IPS-18c (cell line): ENCODE results near the gene LSP1.

ENCODE experiments used
- H3K4me3 ChIP-seq: 2 replicates; pipeline ENCODE4 v1.7.0; 2013; ENCODE audit warnings: low read depth, mild to moderate bottlenecking, low read length, moderate library complexity; ENCODE audit not compliant: insufficient read depth
- H3K9me3 ChIP-seq: one replicate; pipeline ENCODE4 v1.6.1; 2013; ENCODE audit warnings: mild to moderate bottlenecking, low read length, moderate library complexity; ENCODE audit not compliant: control insufficient read depth, insufficient read depth

The LSP1 gene

DNA sequence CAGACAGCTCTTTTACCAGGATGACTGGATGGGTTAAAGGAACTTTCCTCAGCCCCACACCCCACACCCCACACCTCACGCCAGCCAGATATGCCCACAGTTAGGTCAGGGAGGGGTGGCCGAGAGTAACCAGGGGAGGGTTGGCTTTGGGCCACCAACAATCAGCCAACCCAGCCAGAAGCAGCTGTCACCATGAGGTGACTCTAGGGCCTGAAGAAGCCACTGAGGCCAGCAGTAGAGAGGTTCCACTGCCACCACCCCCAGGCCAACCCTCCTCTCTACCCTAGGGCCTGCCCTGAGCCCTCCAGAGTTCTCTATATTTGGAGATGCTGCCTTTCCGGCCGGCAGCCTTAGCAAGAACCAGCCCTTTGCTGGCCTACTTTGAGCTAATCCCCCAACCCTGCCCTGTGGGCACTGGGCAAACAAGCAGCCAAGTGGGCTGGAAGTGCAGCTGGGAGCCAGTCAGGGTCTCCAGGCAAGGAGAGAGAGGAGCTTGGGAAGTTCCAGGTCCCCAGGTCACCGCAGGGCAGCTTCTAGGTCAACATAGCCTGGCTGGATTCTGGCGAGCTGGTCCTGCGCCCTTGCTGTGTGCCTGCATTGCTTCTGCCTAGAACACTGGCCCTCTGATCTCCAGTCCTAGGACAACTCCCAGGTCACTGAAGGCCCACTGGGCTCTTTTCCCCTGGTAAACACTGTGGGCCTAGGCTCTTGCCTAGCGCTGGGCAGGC, 30.1 kb upstream of the LSP1 start:
- H3K4me3 ChIP-seq: no peak overlapping the region
- H3K9me3 ChIP-seq: no peaks in the 10 kb centered on the region

DNA sequence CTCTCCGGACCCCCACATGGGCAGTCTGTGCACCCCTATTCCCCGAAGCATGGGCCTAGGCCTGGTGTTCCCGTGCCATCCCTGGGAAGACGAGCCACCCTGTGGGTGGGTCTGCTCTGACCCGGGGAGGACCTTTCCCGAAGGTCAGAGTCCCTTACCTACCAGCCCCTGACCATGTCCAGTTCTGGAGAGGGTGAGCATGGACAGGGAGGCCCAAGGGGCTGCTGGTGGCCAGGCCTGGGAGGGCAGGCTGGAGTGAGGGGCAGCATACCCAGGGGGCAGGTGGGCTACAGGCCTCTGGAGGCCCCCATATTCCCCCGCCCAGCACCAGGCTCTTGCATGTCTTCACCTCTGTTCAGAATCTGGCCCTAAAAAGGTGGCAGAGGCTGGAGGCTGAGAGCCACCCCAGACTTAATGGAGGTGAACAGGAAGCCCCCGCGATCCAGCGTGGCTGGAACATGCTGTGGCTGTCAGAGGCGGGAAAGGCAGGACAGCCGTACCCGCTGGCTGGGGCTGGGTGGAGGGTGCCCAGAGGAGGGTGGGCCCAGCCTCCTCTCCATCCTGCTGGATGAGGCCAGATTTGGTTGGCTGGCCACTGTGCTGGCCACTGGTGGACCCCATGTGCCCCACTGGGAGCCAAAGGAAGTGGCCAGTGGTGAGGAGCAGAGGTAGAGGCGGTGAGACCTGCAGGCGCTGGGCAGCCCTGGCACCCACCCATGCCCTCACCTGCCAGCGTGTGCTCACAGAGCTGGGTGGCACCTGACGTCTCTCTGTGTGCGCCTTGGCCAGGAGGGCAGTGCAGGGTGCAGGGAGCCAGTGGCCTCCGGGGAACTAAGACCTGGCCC, 29.3 kb upstream of the LSP1 start:
- no peak overlapping the region for H3K4me3 ChIP-seq

DNA sequence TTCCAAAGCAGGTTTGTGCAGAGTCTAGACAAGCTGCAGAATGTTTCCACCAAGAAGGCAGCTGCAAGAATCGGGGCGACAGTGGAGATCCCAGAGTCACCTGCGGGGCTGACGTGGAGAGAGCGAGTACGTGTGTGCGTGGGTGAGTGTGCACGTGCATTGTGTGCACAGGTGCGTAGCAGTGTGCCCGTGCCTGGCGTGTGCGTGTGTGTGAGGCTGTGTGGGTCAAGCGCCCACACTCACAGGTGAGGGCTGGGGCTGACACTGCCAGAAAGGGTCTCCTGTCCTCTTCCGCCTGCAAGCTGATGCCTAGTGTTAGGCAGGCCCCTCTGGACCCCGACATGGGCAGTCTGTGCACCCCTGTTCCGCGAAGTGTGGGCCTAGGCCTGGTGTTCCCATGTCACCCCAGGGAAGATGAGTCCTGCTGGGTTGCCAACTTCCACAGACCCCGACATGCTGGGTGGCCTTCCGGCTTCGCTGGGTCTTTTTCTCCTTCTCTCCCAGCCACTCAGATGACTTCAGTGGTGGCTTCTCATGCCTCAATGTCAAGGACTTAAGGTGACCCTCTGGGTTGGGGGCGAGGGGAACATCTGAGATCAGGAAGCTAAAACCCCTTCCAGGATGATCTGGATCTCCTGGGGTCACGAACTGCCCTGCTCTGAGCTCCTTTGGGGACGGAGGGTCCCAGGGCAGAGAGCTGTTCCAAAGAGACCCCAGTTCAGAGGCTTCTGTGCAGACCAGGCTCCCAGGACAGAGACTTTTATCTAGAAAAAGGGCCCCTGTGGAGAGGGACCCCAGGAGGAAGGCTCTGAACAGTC, 28.5 kb upstream of the LSP1 start:
- Histone ChIP-seq H3K4me3 (no peak overlapping the region), H3K9me3 (no peaks in the 10 kb centered on the region)

More for the DNA sequence above, 29.3 kb upstream of the LSP1 start:
- no peaks in the 10 kb centered on the region for H3K9me3 ChIP-seq

DNA sequence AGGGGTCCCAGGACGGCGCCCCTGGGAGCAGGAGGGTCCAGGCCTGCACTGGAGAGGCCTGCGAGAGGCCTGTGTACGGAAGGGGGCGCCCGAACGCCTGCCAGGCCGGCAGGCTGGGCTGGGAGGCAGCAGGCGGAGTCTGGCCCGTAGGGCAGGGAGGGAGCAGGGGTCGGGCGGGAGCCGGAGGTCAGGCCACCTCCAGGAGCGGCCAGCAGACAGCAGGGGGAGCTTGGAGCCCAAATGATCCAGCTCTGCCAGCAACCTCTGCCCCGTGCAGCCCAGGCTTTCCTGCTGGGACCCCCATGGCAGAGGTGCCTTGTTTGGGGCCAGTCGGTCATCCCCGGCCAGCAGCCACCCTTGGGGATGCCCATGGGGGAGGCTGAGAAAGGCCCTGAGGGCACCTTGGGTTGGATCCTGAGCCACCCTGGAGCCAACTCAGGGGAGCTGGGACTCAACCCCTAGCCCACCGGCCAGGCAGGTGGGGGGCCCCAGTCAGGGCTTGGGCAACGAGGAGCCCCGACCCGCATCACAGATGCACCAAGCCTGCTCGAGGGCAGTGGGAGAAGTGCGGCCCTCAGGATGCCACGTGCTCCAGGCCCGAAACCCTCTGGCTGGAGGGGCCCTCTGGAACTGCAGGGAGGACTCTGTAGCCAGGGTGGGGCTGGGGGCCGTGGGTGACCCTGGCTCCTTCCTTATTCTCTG, 27.7 kb upstream of the LSP1 start:
- Histone ChIP-seq H3K9me3 (no peaks in the 10 kb centered on the region), H3K4me3 (no peak overlapping the region)

DNA sequence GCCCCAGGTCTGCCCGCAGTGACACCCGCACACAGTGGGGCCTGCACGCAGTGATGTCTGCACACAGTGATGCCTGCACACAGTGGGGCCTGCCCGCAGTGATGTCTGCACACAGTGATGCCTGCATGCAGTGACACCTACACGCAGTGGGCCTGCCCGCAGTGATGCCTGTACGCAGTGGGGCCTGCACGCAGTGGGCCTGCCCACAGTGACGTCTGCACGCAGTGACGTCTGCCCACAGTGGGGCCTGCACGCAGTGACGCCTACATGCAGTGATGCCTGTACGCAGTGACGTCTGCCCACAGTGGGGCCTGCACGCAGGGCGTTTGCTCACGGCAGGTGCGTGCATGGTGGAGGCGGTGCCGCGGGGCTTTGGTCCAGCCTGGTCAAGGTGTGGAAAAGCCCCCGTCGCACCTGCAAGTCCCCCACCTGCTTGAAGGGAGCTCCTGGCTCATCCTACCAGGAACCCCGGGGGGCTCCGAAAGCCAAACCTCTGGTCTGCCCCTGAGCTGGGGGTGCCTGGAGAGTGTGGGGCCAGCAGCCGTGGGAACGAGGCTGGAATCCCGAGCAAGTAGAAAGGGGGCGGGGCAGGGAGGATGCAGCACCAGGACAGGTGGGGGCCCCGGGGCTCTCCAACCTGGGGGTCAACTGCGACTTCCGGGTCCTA, 27.0 kb upstream of the LSP1 start:
- no peak overlapping the region for H3K4me3 ChIP-seq
- H3K9me3 ChIP-seq: no peaks in the 10 kb centered on the region

DNA sequence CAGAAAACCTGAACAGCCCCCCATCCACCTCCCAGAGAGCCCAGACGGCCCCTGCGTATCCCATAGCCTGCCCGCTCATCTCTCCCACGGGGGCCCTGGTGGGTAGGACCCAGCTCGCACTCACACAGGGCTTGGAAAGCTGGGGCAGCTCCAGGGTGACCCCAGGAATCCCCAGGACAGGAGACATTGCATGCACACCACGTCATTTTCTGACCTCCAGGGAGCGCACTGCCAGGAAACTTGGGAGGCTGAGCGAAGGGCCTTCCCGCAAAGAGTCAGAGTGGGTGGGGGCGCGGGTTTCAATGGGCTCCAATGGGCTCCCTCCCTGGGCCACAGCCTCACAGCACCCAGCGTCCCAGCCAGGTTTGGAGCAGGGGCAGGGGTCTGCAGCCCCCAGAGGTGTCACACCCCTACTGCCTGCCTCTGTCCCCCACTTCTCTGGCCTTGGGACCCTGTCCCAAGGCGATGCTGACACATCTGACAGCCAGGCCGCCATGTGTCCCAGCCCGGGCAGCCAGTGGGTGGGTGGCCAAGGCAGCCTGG, 26.3 kb upstream of the LSP1 start:
- no peak overlapping the region for H3K4me3 ChIP-seq

DNA sequence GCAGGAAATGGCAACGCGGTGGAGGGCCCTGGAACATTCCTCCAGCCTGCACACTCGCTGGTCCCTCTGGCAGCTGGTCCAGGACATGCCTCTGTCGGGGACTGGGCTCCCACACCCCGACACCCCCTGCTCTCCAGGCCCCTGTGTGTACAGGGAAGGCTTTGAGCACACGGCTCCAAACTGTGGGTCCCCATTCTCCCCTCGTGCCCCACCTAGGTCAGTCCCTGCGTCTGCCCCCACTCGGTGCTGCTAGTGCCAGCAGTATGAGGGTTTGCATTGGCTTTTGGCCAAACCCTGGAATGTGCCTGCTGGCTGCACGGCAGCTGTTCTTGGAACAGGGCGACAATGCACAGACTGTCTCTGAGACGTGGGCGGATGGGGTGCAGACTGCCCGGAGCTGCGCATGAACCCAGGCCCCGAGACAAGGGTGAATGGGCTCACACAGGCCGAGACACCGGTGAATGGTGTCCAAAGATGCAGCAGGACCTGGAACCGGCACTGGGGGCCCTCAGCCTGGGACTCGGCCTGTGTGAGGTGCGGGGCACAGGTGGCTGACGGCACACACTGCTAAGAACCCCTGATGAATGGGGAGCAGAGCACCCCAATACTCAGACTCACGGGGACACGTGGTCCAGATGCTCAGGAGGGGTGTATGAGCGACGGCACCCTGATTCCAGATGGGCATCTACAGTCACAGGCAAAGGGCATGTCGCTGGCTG, 25.6 kb upstream of the LSP1 start:
- H3K4me3 ChIP-seq: no peak overlapping the region
- no peaks in the 10 kb centered on the region for H3K9me3 ChIP-seq

More for the DNA sequence above, 26.3 kb upstream of the LSP1 start:
- H3K9me3 ChIP-seq: no peaks in the 10 kb centered on the region

DNA sequence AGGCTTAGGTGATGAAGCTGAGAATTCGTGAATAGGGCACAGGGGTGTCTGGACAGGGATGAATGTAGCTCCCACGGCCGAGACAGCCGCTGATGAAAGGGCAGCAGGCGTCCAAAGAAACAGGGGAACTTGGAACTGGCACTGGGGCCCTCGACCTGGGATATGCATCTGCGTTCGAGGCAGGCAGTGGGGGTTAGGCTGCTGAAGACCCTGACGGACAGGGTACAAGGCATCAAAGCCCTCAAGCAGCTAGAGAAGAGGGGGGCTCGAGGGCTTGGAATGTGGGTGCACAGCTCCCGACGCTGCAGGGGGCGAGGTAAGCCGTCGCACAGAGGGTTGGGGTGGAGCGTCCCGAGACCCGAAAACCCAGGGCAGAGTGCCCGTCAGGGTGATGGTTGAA, 25.0 kb upstream of the LSP1 start:
- Histone ChIP-seq H3K4me3 (no peak overlapping the region), H3K9me3 (no peaks in the 10 kb centered on the region)

DNA sequence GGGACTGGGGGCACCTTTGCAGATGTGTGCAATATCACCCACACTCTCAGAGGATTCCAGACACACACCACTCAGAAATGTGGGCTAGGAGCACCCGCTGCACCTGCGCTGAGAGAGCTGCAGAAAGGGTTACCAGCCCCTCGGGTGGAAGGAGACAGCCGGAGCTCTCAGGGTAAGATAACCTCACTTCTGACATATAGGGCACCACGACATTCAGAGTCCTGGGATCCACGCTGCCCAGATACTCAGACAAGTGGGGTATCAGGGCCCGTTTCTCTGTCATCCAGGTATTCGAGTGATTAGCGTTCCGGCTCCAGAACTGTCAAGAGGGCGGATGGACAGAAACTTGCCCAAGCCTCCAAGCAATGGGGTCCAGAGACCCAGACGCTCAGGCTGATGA, 24.3 kb upstream of the LSP1 start:
- Histone ChIP-seq H3K4me3 (no peak overlapping the region), H3K9me3 (no peaks in the 10 kb centered on the region)

DNA sequence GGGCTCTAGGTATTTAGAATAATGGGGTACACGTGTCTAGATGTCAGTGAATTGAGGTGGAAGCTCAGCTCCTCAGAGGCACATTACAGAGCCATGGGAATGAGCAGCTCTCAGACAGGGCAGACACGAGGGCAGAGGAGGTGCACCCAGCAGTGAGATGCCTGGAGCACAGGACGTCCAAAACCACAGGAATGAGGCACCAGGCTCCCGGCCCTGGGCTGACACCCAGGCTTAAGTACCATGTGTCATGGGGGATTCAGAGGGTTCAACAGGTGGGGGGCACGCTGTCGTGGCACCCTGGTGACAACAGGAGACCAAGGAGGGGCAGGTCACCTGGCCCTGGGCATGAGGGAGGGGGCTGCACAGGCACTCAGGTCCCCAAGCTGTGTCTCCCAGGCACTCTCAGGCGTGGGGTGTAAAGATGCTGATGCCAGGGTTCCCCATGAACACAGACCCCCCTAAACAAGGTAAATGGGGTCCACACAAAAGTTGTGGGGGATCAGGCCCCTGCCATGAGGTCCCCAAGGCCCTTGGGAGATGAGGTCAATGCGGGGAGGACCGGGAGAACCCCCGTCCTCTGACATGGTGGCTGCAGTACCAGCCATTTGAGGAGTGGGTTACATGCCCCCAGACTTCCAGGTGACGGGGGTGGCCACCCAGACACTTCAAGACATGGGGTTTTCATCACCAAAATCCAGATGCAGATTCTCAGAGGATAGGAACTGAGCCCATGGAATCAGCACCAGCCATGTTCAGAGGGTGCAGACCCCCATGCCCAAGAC, 23.7 kb upstream of the LSP1 start:
- H3K4me3 ChIP-seq: no peak overlapping the region
- no peaks in the 10 kb centered on the region for H3K9me3 ChIP-seq

DNA sequence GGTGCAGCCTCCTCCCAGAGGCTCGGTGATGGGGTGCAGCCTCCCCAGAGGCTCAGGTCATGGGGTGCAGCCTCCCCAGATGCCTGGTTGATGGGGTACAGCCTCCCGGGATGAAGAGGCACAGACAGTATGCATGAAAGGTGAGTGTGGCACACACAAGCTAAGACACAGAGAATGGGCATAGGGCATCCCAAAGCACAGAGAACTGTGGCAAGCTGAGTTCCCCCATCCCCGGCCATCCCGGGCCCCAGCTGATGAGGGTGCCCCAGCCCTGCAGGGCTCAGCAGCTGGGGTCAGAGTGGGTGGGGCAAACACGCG, 22.9 kb upstream of the LSP1 start:
- no peak overlapping the region for H3K4me3 ChIP-seq
- no peaks in the 10 kb centered on the region for H3K9me3 ChIP-seq

DNA sequence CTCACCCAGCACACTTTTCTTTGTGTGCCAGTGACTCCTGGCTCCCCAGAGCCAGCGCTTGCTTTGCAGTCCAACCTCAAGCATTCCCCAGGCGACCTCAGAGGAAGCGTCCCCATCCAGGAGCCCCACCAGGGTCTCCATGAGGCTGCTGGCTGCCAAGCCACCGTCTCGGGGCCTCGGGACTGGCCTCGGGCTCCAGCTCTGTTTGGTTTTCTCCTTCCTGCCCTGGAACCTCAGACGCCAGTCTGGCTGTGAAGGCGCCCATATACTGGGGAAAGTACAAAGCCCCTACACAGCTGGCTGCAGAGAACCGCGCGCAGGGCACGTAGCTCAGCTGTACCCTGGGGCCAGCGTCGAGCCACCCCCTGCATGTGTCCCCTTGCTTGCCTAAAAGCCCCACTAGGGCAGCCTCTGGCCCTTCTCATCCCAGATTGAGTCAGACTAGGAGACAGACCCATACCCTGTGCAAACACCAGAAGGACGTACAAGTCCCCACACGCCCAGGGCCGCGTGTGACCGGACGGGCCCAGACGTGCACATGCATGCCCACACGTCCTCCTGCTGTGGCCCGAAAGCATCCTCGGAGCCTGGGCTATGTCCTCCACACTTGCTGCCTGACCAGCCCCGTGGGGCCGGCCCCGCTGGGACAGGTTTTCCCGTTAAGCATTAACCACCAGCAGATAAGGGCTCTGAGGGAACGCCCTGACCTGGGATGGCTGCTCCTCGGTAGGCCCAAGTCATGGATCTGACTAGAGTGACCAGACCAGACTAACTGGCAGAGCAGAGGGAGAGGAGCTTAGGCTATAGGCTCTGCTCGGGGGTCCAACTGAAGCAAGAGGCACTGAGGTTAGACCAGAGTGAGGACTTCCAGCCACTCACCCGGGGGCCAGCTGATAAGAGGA, 22.3 kb upstream of the LSP1 start:
- no peak overlapping the region for H3K4me3 ChIP-seq
- H3K9me3 ChIP-seq: no peaks in the 10 kb centered on the region

DNA sequence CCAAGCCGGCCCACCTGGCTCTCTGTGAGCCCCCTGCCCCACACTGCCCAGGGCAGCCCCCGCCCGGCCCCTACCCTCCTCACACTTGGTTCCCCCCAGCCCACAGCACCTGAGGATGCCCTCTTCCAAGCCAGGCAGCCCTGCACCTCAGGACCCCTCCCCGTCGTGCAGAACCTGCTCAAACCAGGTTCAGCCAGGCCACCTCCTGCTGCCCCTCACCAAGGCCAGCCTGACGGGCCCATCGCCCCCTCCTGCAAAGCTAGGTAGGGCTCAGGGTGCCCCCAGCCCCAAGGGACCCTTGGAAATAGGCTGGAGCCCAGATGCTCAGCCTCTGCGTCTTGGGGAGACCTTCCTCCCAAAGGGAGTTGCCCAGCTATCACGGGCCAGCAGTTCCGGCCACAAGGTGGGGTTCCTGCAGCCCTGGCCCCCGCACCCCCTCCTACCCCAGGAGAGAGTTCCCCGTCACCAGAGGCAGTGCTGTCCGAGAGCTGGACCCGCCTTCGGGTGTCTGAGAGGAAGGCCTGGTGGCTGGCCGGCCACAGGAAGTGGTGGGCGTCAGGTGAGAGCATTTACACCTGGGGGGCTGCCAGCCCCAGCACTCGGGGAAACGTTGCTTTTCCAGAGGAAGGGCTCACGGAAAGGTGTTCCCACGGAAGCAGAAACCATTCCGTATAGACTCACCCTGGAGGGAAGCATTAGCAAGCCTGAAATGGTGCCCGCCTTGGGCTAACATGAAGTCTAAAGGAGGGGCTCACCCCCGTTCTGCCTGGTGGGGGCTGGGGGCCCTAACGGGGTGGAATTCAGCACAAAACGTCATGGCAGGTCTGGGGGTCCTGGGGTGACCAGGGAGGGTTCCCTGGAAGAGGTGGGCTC, 21.3 kb upstream of the LSP1 start:
- H3K9me3 ChIP-seq: no peaks in the 10 kb centered on the region
- H3K4me3 ChIP-seq: no peak overlapping the region
